Measurements from ENCODE around the gene ANKS3. TPM values are rescaled to one million over a fixed set of nuclear protein-coding genes. Genes with fewer than 3 reads are reported as not detected.

Gene ANKS3
- total RNA-seq, 1 experiment from 2014 or later: 22.6 TPM

DNA sequence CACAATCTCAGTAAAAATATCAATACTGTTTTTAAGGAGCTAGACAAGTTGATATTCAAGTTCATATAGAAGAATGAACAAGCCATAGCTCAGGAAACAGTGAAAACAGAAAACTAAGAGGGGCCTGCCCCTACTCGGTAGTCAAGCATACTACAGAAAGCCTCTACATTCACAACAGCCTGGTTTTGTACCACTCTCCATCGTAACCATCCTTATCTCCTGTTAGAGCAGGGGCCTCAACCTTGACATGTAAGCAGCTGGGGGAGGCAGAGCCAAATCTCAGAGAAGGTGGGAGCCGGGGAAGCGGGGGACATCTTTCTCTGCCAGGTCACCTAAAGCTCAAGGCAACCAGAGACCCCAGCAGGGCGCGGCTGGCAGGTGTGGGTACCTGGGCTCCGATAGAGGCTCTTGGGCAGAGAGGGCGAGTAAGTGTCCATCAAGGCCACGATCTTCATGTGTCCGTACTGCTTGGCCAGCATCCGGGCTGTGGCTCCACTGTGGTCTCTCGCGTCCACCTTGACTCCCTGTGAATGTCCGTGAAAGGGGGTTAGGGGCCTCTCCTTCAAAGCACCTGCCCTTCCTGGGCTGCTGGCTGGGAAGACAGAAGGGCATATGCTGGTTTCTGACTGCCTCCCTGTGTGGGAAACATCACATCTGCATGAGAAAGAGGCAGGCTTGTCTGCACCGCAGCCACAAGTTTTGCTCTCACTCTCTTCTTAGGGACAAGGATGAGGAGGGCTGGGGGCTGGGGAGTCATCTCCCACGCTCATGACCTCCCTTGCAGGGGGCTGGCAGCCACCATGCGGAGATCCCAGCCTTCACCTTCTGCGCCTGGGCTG lies 20.2 kb downstream of the ANKS3 start:
- no peaks in the 10 kb centered on the region for H3K4me1 ChIP-seq (ENCODE audit: insufficient read depth, low read length)

DNA sequence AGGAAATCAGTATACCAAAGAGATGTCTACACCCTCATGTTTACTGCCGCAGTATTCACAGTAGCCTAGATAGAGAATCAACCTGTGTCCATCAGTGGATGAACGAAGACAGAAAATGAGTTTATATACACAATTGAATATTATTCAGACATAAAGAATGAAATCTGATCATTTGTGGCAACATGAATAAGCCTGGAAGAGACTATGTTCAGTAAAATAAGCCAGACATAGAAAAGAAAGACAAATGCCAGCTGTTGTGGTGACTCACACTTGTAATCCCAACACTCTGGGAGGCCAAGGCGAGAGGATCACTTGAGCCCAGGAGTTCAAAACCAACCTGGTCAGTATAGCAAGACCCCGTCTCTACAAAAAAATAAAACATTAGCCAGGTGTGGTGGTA lies 24.6 kb downstream of the ANKS3 start:
- Histone ChIP-seq H3K4me2 (ENCODE audit: low read length) (no peak overlapping the region), H4K20me1 (ENCODE audit: low read length) (no peaks in the 10 kb centered on the region), H3K4me3 (ENCODE audit: low read length) (no peak overlapping the region), H2AFZ (ENCODE audit: low read length) (no peak overlapping the region), H3K36me3 (ENCODE audit: low read depth, low read length) (peaks cover 3% of the 10 kb centered on the region; the same call in 1 of the 2 replicates), H3K4me1 (ENCODE audit: insufficient read depth, low read length) (no peaks in the 10 kb centered on the region), H3K27me3 (ENCODE audit: low read length) (no peaks in the 10 kb centered on the region), H3F3A (ENCODE audit: low read length, unreplicated experiment) (no peaks in the 10 kb centered on the region), H3K27ac (ENCODE audit: low read length) (no peak overlapping the region), H3K79me2 (ENCODE audit: low read length) (no peaks in the 10 kb centered on the region), H3K9me3 (ENCODE audit: low read length) (no peaks in the 10 kb centered on the region), H3K9ac (ENCODE audit: low read length) (no peak overlapping the region), H3K9me2 (replicated peaks; ENCODE audit: low read length) (no peaks in the 10 kb centered on the region)
- intact Hi-C loops (cut with micrococcal nuclease): no loop called here
- CTCF ChIA-PET: no interaction called here
- POLR2A ChIA-PET (ENCODE audit: unreplicated experiment): no interaction called here
- no TSS peak for BruUV-seq (replicated peaks)
- DNase-seq (no peak), ATAC-seq (no peak)
- TF ChIP-seq, protein P1, sequence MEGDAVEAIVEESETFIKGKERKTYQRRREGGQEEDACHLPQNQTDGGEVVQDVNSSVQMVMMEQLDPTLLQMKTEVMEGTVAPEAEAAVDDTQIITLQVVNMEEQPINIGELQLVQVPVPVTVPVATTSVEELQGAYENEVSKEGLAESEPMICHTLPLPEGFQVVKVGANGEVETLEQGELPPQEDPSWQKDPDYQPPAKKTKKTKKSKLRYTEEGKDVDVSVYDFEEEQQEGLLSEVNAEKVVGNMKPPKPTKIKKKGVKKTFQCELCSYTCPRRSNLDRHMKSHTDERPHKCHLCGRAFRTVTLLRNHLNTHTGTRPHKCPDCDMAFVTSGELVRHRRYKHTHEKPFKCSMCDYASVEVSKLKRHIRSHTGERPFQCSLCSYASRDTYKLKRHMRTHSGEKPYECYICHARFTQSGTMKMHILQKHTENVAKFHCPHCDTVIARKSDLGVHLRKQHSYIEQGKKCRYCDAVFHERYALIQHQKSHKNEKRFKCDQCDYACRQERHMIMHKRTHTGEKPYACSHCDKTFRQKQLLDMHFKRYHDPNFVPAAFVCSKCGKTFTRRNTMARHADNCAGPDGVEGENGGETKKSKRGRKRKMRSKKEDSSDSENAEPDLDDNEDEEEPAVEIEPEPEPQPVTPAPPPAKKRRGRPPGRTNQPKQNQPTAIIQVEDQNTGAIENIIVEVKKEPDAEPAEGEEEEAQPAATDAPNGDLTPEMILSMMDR (conservative IDR thresholded peaks at IDR 0.05; ENCODE audit: low read depth, low read length): no peak
- TF ChIP-seq EZH2 (IDR thresholded peaks at IDR 0.05; ENCODE audit: low read length, unreplicated experiment) (no peak), EZH2phosphoT487 (IDR thresholded peaks at IDR 0.05; ENCODE audit: borderline replicate concordance, low read length) (no peak)

More for the DNA sequence above, 20.2 kb downstream of the ANKS3 start:
- Histone ChIP-seq H3F3A (ENCODE audit: low read length, unreplicated experiment) (no peaks in the 10 kb centered on the region), H3K9me3 (ENCODE audit: low read length) (no peaks in the 10 kb centered on the region), H4K20me1 (ENCODE audit: low read length) (no peaks in the 10 kb centered on the region), H3K9me2 (replicated peaks; ENCODE audit: low read length) (no peaks in the 10 kb centered on the region), H3K79me2 (ENCODE audit: low read length) (no peaks in the 10 kb centered on the region), H3K27ac (ENCODE audit: low read length) (no peak overlapping the region), H3K4me2 (ENCODE audit: low read length) (no peak overlapping the region), H2AFZ (ENCODE audit: low read length) (no peak overlapping the region), H3K4me3 (ENCODE audit: low read length) (no peak overlapping the region), H3K27me3 (ENCODE audit: low read length) (no peaks in the 10 kb centered on the region), H3K36me3 (ENCODE audit: low read depth, low read length) (0 out of 2 replicates have a peak, but pooled peaks cover 3% of the 10 kb centered on the region), H3K9ac (ENCODE audit: low read length) (no peak overlapping the region)
- CTCF ChIA-PET: no interaction called here
- TF ChIP-seq, protein P1 (conservative IDR thresholded peaks at IDR 0.05; ENCODE audit: low read depth, low read length): no peak
- no peak for TF ChIP-seq EZH2 (IDR thresholded peaks at IDR 0.05; ENCODE audit: low read length, unreplicated experiment)
- no peak for ATAC-seq
- intact Hi-C loops (cut with micrococcal nuclease): no loop called here
- POLR2A ChIA-PET (ENCODE audit: unreplicated experiment): no interaction called here
- no TSS peak for BruUV-seq (replicated peaks)
- DNase-seq: no peak

DNA sequence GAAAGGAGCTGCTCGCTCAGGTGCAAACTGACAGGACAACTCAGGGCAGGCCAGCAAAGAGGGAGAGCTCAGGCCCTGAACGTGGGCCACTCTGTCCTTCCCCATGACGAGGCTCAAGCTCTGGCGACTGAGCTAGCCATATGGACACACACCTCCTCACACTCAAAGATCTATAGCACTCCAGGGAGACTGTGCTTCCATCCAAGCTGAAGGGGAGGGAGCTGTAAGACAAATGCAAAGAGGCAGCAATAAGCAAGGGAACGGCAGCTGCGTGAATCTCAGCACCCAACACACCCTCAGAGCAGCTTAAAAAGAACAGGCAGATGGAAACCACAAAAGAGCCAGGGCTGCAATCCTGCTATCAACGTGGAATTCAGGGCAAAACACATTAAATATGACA lies 27.2 kb downstream of the ANKS3 start:
- no peak overlapping the region for H3K4me3 ChIP-seq (ENCODE audit: low read length)

More for the DNA sequence above, 27.2 kb downstream of the ANKS3 start:
- H3K4me1 ChIP-seq (ENCODE audit: insufficient read depth, low read length): no peaks in the 10 kb centered on the region
- intact Hi-C loops (cut with micrococcal nuclease): no loop called here
- ChIA-PET CTCF (interaction anchor here (0.6 kb wide), 1 partner anchor 10 kb away, joined by 3 read pairs; no protein-coding TSS in a partner anchor), POLR2A (ENCODE audit: unreplicated experiment) (no interaction called here)
- ATAC-seq: no peak
- H2AFZ ChIP-seq (ENCODE audit: low read length): no peak overlapping the region
- no peaks in the 10 kb centered on the region for H3F3A ChIP-seq (ENCODE audit: low read length, unreplicated experiment)
- TF ChIP-seq EZH2phosphoT487 (IDR thresholded peaks at IDR 0.05; ENCODE audit: borderline replicate concordance, low read length) (no peak), EZH2 (IDR thresholded peaks at IDR 0.05; ENCODE audit: low read length, unreplicated experiment) (no peak)
- TF ChIP-seq, protein P1 (conservative IDR thresholded peaks at IDR 0.05; ENCODE audit: low read depth, low read length): no peak
- H3K27ac ChIP-seq (ENCODE audit: low read length): no peak overlapping the region
- no peak overlapping the region for H3K4me2 ChIP-seq (ENCODE audit: low read length)
- DNase-seq: no peak
- H3K9me3 ChIP-seq (ENCODE audit: low read length): no peaks in the 10 kb centered on the region
- BruUV-seq (replicated peaks): no TSS peak
- H3K36me3 ChIP-seq (ENCODE audit: low read depth, low read length): no peaks in the 10 kb centered on the region; the same call in 1 of the 2 replicates
- no peaks in the 10 kb centered on the region for H3K79me2 ChIP-seq (ENCODE audit: low read length)
- no peaks in the 10 kb centered on the region for H3K27me3 ChIP-seq (ENCODE audit: low read length)
- no peaks in the 10 kb centered on the region for H4K20me1 ChIP-seq (ENCODE audit: low read length)
- H3K9me2 ChIP-seq (replicated peaks; ENCODE audit: low read length): no peaks in the 10 kb centered on the region
- H3K9ac ChIP-seq (ENCODE audit: low read length): no peak overlapping the region

Measured in PC-3 (cell line).